SK-N-SH (cell line): ENCODE results near the gene SNCAIP. TPM values are rescaled to one million over a fixed set of nuclear protein-coding genes. Genes with fewer than 3 reads are reported as not detected.

Experiments used
- CTCF ChIA-PET: fragments of 300-600, 350-600 bp; formaldehyde crosslinking; extraction: SDS; loops from one replicate; lab custom pipeline; 2021; lab: Yijun Ruan, JAX
- POLR2A ChIA-PET: fragments of 350-600 bp; sonication (Branson Sonifier 250); formaldehyde crosslinking; extraction: SDS; loops from one replicate; lab custom pipeline; 2020; ENCODE audit warnings: antibody characterized with exemption, inconsistent platforms; lab: Yijun Ruan, JAX
- DNase-seq: peaks from one replicate; pipeline ENCODE4 v3.0.0; 2012
- H2AFZ ChIP-seq: fragments of 200-600 bp; sonication (generic); 2 replicates; pipeline ENCODE4 v1.8.1; 2016; ENCODE audit warnings: antibody characterized with exemption, mild to moderate bottlenecking, low read depth
- H3F3A ChIP-seq: fragments of 200-600 bp; sonication (generic); replicated peaks from 2 replicates; pipeline ENCODE3; 2016; ENCODE audit warnings: antibody characterized with exemption, mild to moderate bottlenecking; ENCODE audit not compliant: insufficient read depth
- H3K27ac ChIP-seq, 2 experiments: fragments of 200-500 bp in 1 of 2; fragments of 200-600 bp in 1 of 2; sonication (Bioruptor generic) in 1 of 2; sonication (generic), shearing (Covaris generic) in 1 of 2; 2 replicates each; pipeline versions ENCODE4 v1.5.1 to v1.6.1; 2014 to 2016; ENCODE audit warnings: low read depth in 2 of 2, inconsistent platforms in 1 of 2, low read length in 1 of 2, mild to moderate bottlenecking in 1 of 2, mixed read lengths in 1 of 2
- H3K27me3 ChIP-seq: fragments of 200-600 bp; sonication (generic), shearing (Covaris generic); 2 replicates; pipeline ENCODE4 v1.6.1; 2016; ENCODE audit warnings: mixed run types; ENCODE audit not compliant: insufficient read depth
- H3K36me3 ChIP-seq, 2 experiments: fragments of 200-500 bp in 1 of 2; fragments of 200-600 bp in 1 of 2; sonication (Bioruptor generic) in 1 of 2; sonication (generic) in 1 of 2; replicated peaks in 1 of 2; 2 replicates each; pipeline versions ENCODE3 to v1.5.1; 2014 to 2016; ENCODE audit warnings: low read length in 1 of 2, mild to moderate bottlenecking in 1 of 2; ENCODE audit not compliant: insufficient read depth in 2 of 2, control insufficient read depth in 1 of 2
- H3K4me1 ChIP-seq, 2 experiments: fragments of 200-500 bp in 1 of 2; fragments of 200-600 bp in 1 of 2; sonication (Bioruptor generic) in 1 of 2; sonication (generic), shearing (Covaris generic) in 1 of 2; 2 replicates each; pipeline versions ENCODE4 v1.5.1 to v1.6.1; 2014 to 2016; ENCODE audit warnings: low read depth in 1 of 2, low read length in 1 of 2, mixed run types in 1 of 2; ENCODE audit not compliant: insufficient read depth in 2 of 2, control insufficient read depth in 1 of 2
- H3K4me2 ChIP-seq: fragments of 200-600 bp; sonication (generic), shearing (Covaris generic); 2 replicates; pipeline ENCODE4 v1.6.1; 2017; ENCODE audit warnings: mixed run types
- H3K4me3 ChIP-seq, 2 experiments: fragments of 200-500 bp in 1 of 2; fragments of 200-600 bp in 1 of 2; sonication (Bioruptor generic) in 1 of 2; sonication (generic), shearing (Covaris generic) in 1 of 2; 2 replicates each; pipeline versions ENCODE4 v1.5.1 to v1.8.1; 2014 to 2016; ENCODE audit warnings: low read depth in 2 of 2, inconsistent platforms in 1 of 2, low read length in 1 of 2, mild to moderate bottlenecking in 1 of 2, mixed read lengths in 1 of 2, moderate library complexity in 1 of 2
- H3K79me2 ChIP-seq: fragments of 200-600 bp; sonication (generic); 2 replicates; pipeline ENCODE4 v1.8.1; 2017; ENCODE audit warnings: mild to moderate bottlenecking; ENCODE audit not compliant: insufficient read depth
- H3K9ac ChIP-seq: fragments of 200-600 bp; sonication (generic); 2 replicates; pipeline ENCODE4 v1.6.1; 2017; ENCODE audit warnings: mixed run types
- H3K9me2 ChIP-seq: fragments of 200-600 bp; sonication (generic); 2 replicates; pipeline ENCODE4 v1.6.1; 2017; ENCODE audit warnings: mixed run types
- H3K9me3 ChIP-seq: fragments of 200-600 bp; sonication (generic); 2 replicates; pipeline ENCODE4 v1.6.1; 2017; ENCODE audit warnings: mixed run types, mild to moderate bottlenecking, moderate library complexity
- H4K20me1 ChIP-seq: fragments of 200-600 bp; sonication (generic); 2 replicates; pipeline ENCODE4 v1.6.1; 2017; ENCODE audit warnings: mild to moderate bottlenecking, mixed run types; ENCODE audit not compliant: insufficient read depth
- CHD2 ChIP-seq: fragments of 150-350 bp; IDR thresholded peaks from 2 replicates; pipeline ENCODE4 v1.6.1; 2018; ENCODE audit warnings: low read length; ENCODE audit not compliant: partially characterized antibody
- FOXJ3 ChIP-seq: sonication (generic); formaldehyde crosslinking; IDR thresholded peaks from 2 replicates; pipeline ENCODE4 v1.5.1; 2020; ENCODE audit warnings: mild to moderate bottlenecking, missing genetic modification reagents
- GABPA ChIP-seq: IDR thresholded peaks from 2 replicates; pipeline ENCODE4 v1.4.0; 2012; ENCODE audit warnings: low read depth, mild to moderate bottlenecking
- JUND ChIP-seq: IDR thresholded peaks from 2 replicates; pipeline ENCODE4 v1.4.0; 2012
- MAX ChIP-seq: IDR thresholded peaks from 2 replicates; pipeline ENCODE4 v1.4.0; 2012; ENCODE audit warnings: low read depth
- MEF2A ChIP-seq: IDR thresholded peaks from 2 replicates; pipeline ENCODE4 v1.4.0; 2012; ENCODE audit warnings: low read depth, borderline replicate concordance
- PBX3 ChIP-seq: IDR thresholded peaks from 2 replicates; pipeline ENCODE4; 2012
- POLR2AphosphoS5 ChIP-seq: IDR thresholded peaks from 2 replicates; pipeline ENCODE4 v1.6.1; 2012; ENCODE audit warnings: low read depth, low read length
- RCOR1 ChIP-seq: fragments of 150-350 bp; IDR thresholded peaks from 2 replicates; pipeline ENCODE4 v1.6.1; 2017; ENCODE audit warnings: antibody characterized with exemption, low read length
- RFX5 ChIP-seq: IDR thresholded peaks from 2 replicates; pipeline ENCODE4 v1.6.1; 2012; ENCODE audit warnings: mild to moderate bottlenecking, improper control_type of control experiment, low read length
- RXRA ChIP-seq: IDR thresholded peaks from 2 replicates; pipeline ENCODE4 v1.4.0; 2012; ENCODE audit warnings: low read depth, mild to moderate bottlenecking, borderline replicate concordance
- TAF1 ChIP-seq: IDR thresholded peaks from 2 replicates; pipeline ENCODE4 v1.6.1; 2012; ENCODE audit warnings: low read depth, mild to moderate bottlenecking, low read length, moderate library complexity, borderline replicate concordance
- TCF12 ChIP-seq: IDR thresholded peaks from 2 replicates; pipeline ENCODE4 v1.4.0; 2012
- TEAD4 ChIP-seq: IDR thresholded peaks from 2 replicates; pipeline ENCODE4 v1.4.0; 2012; ENCODE audit warnings: mild to moderate bottlenecking, borderline replicate concordance; ENCODE audit not compliant: insufficient read depth
- USF1 ChIP-seq: IDR thresholded peaks from 2 replicates; pipeline ENCODE4 v1.4.0; 2012; ENCODE audit warnings: low read depth, borderline replicate concordance
- USF2 ChIP-seq: fragments of 150-350 bp; IDR thresholded peaks from 2 replicates; pipeline ENCODE4 v1.6.1; 2017; ENCODE audit warnings: antibody characterized with exemption, low read length, low read depth, borderline replicate concordance
- WGBS: methylation state at CpG from one replicate; pipeline ENCODE4 v1.1.6; 2017; ENCODE audit warnings: low lambda C conversion rate; 5-methylcytosine and 5-hydroxymethylcytosine counted together
- polyA plus RNA-seq, 3 experiments: library from polyadenylated mRNA; depleted of rRNA; stranded (reverse); fragments of >200 nt; gene quantifications; 2 replicates each; pipeline ENCODE4 v1.2.3, GENCODE V29; 2012
- TF ChIP-seq, protein P1 (sequence below): fragments of 200-600 bp; sonication (generic); IDR thresholded peaks from 2 replicates; pipeline ENCODE4 v1.6.1; 2017; ENCODE audit warnings: antibody characterized with exemption, mild to moderate bottlenecking, moderate library complexity
- TF ChIP-seq, protein P2 (sequence below): IDR thresholded peaks from 2 replicates; pipeline ENCODE4 v1.4.0; 2012; ENCODE audit warnings: low read depth, borderline replicate concordance

The SNCAIP gene
- polyA plus RNA-seq, 1 of the 3 experiments (the other 2 are of a cell fraction) = not detected

DNA sequence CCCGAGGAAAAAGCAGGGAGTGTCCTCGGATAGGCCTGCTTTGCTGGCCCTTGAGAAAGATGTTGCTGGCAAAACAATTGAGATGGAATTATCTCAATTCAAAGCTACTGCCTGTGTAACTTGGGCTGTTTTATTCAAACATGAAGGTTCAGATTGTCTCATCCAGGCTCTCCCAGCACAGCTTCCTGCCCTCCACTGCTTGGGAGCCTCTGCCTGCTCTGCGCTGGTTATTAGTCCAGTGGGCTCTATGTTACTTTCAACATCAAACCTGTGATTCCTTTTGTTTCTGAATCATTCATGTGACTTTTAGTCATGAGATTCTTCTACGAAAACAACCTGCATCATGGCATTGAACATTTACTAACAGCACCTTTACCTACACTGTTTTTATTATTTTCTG, 123.2 kb downstream of the SNCAIP start:
- Histone ChIP-seq H3K27ac (no peak overlapping the region), H3K9me3 (no peaks in the 10 kb centered on the region), H3K9me2 (no peaks in the 10 kb centered on the region), H4K20me1 (no peaks in the 10 kb centered on the region), H3K4me2 (no peak overlapping the region), H2AFZ (no peak overlapping the region), H3K4me3 (no peak overlapping the region), H3K36me3 (no peaks in the 10 kb centered on the region), H3K79me2 (no peaks in the 10 kb centered on the region), H3K4me1 (no peaks in the 10 kb centered on the region), H3K9ac (no peak overlapping the region), H3F3A (no peaks in the 10 kb centered on the region), H3K27me3 (no peaks in the 10 kb centered on the region)
- WGBS = 55% methylated on average over 4 of the region's 4 CpGs
- ChIA-PET POLR2A (no interaction called here), CTCF (no interaction called here)
- no peak for DNase-seq
- TF ChIP-seq MEF2A (no peak), USF2 (no peak), FOXJ3 (CRISPR knock-in tag) (no peak), CHD2 (no peak), JUND (no peak), POLR2AphosphoS5 (no peak), USF1 (no peak), RFX5 (no peak), MAX (no peak), TCF12 (no peak), TEAD4 (no peak), PBX3 (no peak), RCOR1 (no peak), TAF1 (no peak), GABPA (no peak), RXRA (no peak)
- TF ChIP-seq, protein P1, sequence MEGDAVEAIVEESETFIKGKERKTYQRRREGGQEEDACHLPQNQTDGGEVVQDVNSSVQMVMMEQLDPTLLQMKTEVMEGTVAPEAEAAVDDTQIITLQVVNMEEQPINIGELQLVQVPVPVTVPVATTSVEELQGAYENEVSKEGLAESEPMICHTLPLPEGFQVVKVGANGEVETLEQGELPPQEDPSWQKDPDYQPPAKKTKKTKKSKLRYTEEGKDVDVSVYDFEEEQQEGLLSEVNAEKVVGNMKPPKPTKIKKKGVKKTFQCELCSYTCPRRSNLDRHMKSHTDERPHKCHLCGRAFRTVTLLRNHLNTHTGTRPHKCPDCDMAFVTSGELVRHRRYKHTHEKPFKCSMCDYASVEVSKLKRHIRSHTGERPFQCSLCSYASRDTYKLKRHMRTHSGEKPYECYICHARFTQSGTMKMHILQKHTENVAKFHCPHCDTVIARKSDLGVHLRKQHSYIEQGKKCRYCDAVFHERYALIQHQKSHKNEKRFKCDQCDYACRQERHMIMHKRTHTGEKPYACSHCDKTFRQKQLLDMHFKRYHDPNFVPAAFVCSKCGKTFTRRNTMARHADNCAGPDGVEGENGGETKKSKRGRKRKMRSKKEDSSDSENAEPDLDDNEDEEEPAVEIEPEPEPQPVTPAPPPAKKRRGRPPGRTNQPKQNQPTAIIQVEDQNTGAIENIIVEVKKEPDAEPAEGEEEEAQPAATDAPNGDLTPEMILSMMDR = no peak
- TF ChIP-seq, protein P2, sequence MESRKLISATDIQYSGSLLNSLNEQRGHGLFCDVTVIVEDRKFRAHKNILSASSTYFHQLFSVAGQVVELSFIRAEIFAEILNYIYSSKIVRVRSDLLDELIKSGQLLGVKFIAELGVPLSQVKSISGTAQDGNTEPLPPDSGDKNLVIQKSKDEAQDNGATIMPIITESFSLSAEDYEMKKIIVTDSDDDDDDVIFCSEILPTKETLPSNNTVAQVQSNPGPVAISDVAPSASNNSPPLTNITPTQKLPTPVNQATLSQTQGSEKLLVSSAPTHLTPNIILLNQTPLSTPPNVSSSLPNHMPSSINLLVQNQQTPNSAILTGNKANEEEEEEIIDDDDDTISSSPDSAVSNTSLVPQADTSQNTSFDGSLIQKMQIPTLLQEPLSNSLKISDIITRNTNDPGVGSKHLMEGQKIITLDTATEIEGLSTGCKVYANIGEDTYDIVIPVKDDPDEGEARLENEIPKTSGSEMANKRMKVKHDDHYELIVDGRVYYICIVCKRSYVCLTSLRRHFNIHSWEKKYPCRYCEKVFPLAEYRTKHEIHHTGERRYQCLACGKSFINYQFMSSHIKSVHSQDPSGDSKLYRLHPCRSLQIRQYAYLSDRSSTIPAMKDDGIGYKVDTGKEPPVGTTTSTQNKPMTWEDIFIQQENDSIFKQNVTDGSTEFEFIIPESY = no peak
